GM12874 (cell line): ENCODE results near the gene ZNF837.

ENCODE experiments used
- CTCF ChIP-seq: IDR thresholded peaks from 2 replicates; pipeline ENCODE4 v1.5.1; 2011; ENCODE audit warnings: low read depth, mild to moderate bottlenecking, control low read depth, low read length, moderate library complexity; ENCODE audit not compliant: insufficient read depth

Gene ZNF837

GRCh38 chr19:58385313-58385890, 4.6 kb upstream of the ZNF837 start:
- TF ChIP-seq CTCF = no peak

- no peak for TF ChIP-seq CTCF
These were observed 2.3 kb upstream of the ZNF837 start for GRCh38 chr19:58382997-58383603.

DNA sequence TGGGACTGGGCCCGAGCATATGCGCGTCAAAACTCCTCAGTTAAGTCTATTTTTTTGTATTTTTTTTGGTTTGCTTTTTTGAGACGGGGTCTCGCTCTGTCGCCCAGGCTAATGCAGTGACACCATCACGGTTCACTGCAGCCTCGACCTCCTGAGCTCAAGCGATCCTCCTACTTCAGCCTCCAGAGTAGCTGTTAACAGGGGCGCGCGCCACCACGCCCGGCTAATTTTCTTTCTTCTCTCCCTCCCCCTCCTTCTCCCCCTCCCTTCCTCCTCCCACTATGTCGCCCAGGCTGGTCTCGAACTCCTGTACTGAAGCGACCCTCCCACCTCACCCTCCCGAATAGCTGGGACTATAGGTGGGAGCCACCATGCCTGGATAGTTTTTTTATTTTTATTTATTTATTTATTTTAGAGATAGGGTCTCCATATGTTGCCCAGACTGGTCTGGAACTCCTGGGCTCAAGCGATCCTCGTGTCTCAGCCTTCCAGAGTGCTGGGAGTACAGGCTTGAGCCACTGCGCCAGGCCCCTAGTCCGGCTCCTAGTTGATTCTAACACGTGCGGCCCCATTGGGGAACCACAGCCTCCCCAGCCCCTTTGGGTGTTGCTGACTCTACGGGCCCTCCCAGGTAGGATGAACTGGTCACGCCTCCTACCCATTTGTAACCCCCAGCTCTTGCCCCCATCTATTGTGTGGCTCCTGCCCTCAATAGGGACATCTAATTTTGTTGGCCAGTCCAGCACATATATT, 806 bp upstream of the ZNF837 start:
- no peak for TF ChIP-seq CTCF

GRCh38 chr19:58380037-58380661, 681 bp downstream of the ZNF837 start:
- no peak for TF ChIP-seq CTCF

DNA sequence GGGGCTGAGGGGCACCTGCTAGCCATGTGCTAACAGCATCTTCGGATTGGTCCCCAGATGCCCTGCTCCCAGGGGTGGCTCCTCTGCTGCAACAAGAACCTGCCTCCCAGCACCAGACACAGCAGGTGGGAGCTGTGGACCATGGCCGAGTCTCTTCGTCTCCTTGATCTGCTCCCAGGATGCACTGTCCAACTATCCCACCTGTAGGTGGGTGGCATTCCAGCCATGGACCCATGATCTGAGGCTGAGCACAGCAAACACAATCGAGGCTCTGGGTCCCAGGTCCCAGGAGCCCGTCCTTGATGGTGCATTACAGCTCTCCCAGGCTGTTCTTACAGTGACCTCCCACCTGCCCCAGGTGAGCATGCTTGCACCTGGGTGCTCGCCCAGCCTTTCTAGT, 1.6 kb downstream of the ZNF837 start:
- TF ChIP-seq CTCF = no peak

GRCh38 chr19:58374200-58374599, 6.6 kb downstream of the ZNF837 start:
- no peak for TF ChIP-seq CTCF
